HL-60/S4 (cell line): ENCODE results near the gene C9orf43.

ENCODE experiments used
- in situ Hi-C: fragments of 300-500 bp; cut with MboI; formaldehyde crosslinking; loops from 2 replicates; pipeline ENCODE4 v1.14.3; 2022; ENCODE audit warnings: low sequenced_read_pairs

The C9orf43 gene

GRCh38 chr9:113463418-113464285 lies 53.1 kb downstream of the C9orf43 start, which contains the start of gene RGS3:
TSS of gene RGS3 (plus strand) at chr9:113463727. CDS start at chr9:113463803, 76 bp downstream.
- in situ Hi-C loops = no loop called here

GRCh38 chr9:113464286-113464660 lies 53.7 kb downstream of the C9orf43 start:
- in situ Hi-C loops = no loop called here

GRCh38 chr9:113465599-113466140 lies 55.1 kb downstream of the C9orf43 start:
- in situ Hi-C loops = no loop called here

GRCh38 chr9:113467183-113467582 lies 56.6 kb downstream of the C9orf43 start:
- in situ Hi-C loops = no loop called here

GRCh38 chr9:113468716-113469448 lies 58.3 kb downstream of the C9orf43 start:
- in situ Hi-C loops = no loop called here

GRCh38 chr9:113471143-113471542 lies 60.6 kb downstream of the C9orf43 start:
- in situ Hi-C loops = no loop called here

- in situ Hi-C loops = no loop called here
Observed at GRCh38 chr9:113471566-113471965, 61.0 kb downstream of the C9orf43 start.

- in situ Hi-C loops = no loop called here
Observed at GRCh38 chr9:113472199-113472598, 61.7 kb downstream of the C9orf43 start.

GRCh38 chr9:113474360-113475028 lies 63.9 kb downstream of the C9orf43 start:
- in situ Hi-C loops = no loop called here

- in situ Hi-C loops = no loop called here
Observed at GRCh38 chr9:113475031-113475430, 64.5 kb downstream of the C9orf43 start.

- in situ Hi-C loops = no loop called here
Observed at GRCh38 chr9:113475992-113476391, 65.4 kb downstream of the C9orf43 start.

GRCh38 chr9:113476511-113476916 lies 66.0 kb downstream of the C9orf43 start:
- in situ Hi-C loops = no loop called here

- in situ Hi-C loops = no loop called here
Observed at GRCh38 chr9:113477058-113477457, 66.5 kb downstream of the C9orf43 start.

- in situ Hi-C loops = no loop called here
Observed at GRCh38 chr9:113477661-113478060, 67.1 kb downstream of the C9orf43 start.

- in situ Hi-C loops = no loop called here
Observed at GRCh38 chr9:113479174-113479621, 68.7 kb downstream of the C9orf43 start.
